Measurements from ENCODE around the gene PLA2G4B.

The PLA2G4B gene

GRCh38 chr15:41880156-41880877 is 41.7 kb downstream of the PLA2G4B start:
- H3K27ac ChIP-seq = no peak overlapping the region
- TF ChIP-seq, protein P1, sequence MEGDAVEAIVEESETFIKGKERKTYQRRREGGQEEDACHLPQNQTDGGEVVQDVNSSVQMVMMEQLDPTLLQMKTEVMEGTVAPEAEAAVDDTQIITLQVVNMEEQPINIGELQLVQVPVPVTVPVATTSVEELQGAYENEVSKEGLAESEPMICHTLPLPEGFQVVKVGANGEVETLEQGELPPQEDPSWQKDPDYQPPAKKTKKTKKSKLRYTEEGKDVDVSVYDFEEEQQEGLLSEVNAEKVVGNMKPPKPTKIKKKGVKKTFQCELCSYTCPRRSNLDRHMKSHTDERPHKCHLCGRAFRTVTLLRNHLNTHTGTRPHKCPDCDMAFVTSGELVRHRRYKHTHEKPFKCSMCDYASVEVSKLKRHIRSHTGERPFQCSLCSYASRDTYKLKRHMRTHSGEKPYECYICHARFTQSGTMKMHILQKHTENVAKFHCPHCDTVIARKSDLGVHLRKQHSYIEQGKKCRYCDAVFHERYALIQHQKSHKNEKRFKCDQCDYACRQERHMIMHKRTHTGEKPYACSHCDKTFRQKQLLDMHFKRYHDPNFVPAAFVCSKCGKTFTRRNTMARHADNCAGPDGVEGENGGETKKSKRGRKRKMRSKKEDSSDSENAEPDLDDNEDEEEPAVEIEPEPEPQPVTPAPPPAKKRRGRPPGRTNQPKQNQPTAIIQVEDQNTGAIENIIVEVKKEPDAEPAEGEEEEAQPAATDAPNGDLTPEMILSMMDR (conservative IDR thresholded peaks at IDR 0.05) = no peak

GRCh38 chr15:41881086-41881485 is 42.4 kb downstream of the PLA2G4B start:
- H3K27ac ChIP-seq = no peak overlapping the region
- TF ChIP-seq, protein P1 (conservative IDR thresholded peaks at IDR 0.05) = no peak

- no peak overlapping the region for H3K27ac ChIP-seq
- TF ChIP-seq, protein P1 (conservative IDR thresholded peaks at IDR 0.05) = no peak
These were observed 42.9 kb downstream of the PLA2G4B start for GRCh38 chr15:41881550-41881919.

DNA sequence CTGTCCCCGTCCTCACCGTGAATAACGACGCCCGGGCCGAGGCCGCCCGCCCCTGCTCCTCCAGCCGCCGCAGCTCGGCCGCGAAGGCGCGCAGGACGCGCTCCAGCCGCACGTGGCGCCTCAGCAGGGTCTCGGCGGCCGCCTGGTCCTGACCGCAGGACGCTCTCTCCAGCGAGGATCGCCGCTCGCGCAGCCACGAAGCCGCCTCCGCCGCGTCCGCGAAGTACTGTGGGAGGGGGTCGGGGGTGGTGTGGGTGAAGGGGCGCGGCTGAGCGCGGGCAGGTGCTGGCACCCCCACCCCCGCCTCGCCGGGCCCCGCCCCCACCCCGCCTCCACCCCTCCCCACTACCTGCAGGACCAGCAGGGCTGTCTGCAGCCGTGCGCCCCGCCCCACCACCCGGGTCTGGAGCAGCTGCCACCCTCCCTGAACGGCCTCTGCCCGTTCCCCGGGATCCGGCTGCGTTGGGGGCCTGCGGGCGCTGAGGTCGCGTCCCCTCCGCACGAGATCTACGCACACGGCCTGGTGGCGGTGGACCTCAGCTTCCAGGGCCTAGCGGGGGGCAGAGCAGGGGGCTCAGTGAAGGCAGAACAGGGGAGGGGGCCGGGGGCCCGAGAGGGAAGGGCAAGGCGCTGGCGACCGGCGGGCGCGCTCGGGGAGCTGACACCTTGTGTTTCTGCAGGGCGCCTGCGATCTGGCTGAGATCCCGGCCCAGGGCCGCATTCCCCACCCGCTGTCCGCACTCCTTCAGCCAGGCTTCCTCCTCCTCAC is 43.5 kb downstream of the PLA2G4B start:
- TF ChIP-seq, protein P1 (conservative IDR thresholded peaks at IDR 0.05) = no peak
- no peak overlapping the region for H3K27ac ChIP-seq

DNA sequence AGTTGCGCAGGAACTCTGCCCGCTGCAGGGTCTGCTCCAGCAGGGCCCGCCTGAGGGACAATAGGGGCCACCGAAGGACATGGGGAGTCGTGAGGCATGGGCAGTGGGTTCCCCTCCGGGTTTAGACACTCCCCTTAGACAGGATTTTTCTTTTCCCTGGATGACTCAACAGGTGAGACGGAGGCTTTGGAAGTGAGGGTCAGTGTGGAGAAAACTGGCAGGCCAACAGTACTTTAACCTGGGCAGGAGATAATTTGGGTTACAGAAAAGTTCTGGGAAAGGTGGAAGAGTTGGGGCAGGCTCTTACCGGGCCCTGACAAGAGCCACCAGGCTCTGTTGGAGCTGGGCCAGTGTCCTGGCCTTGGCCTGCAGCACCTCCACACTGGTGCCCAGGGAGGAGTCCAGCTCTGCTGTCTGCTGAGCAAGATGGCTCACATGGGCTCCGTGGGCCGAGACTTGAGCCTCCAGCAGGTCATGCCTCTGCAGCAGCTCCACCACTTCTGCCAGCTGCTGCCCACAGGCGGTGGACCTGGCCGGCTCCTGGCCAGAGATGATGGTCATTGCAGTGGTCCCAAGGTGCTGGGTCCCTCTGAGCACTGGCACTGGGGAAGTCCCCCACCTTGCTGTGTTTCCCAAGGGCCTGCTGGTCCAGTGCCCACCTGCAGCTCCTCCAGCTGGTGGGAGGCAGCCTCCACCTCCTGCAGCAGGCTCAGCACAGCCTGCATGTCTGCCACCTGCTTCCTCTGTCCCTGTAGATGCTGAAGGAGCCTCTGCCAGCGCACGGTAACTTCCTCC is 44.2 kb downstream of the PLA2G4B start:
- H3K27ac ChIP-seq = no peak overlapping the region
- TF ChIP-seq, protein P1 (conservative IDR thresholded peaks at IDR 0.05) = no peak

- TF ChIP-seq, protein P1 (conservative IDR thresholded peaks at IDR 0.05) = no peak
- H3K27ac ChIP-seq = no peak overlapping the region
These were observed 44.8 kb downstream of the PLA2G4B start for GRCh38 chr15:41883484-41883825.

DNA sequence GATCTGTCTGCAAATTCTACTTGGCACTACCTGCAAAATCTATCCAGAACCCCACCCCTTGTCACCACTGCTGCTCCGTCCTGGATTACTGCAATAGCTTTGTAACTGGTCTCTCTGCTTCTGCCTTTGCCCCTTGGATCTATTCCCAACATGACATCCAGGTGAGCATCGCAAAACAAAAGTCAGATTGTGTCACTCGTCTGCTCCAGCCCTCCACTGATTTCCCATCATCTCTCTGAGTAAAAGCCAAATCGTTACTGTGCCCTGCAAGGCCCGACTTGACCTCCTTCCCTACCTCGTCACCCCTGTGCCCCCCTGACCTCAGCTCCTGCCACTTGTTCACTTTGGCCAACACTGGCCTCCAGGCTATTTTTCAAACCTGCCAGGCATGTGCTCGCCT is 45.8 kb downstream of the PLA2G4B start:
- H3K27ac ChIP-seq = peak overlapping the region; percentile 4; the same call in 1 of the 2 replicates
- TF ChIP-seq, protein P1 (conservative IDR thresholded peaks at IDR 0.05) = no peak
